PC-3 (cell line): ENCODE measurements around the gene DPEP1. TPM values are rescaled to one million over a fixed set of nuclear protein-coding genes. Genes with fewer than 3 reads are reported as not detected.

Experiments
- ATAC-seq: fragments of 200-7000 bp; cut with Tn5 transposase; 2 replicates; pipeline ENCODE4 v1.9.1; 2020; ENCODE audit warnings: mild to moderate bottlenecking, moderate library complexity
- BruUV-seq: library from RNA; stranded (reverse); fragments of 400-500 nt; replicated peaks from 2 replicates; lab custom pipeline; 2021; lab: Mats Ljungman, UMichigan
- CTCF ChIA-PET: fragments of 300-600 bp; sonication (Branson Sonifier 250); formaldehyde crosslinking; loops from one replicate; lab custom pipeline; 2022; ENCODE audit warnings: antibody characterized with exemption; lab: Charles Lee
- POLR2A ChIA-PET: fragments of 300-600 bp; sonication (Branson Sonifier 250); formaldehyde crosslinking; loops from one replicate; lab custom pipeline; 2022; ENCODE audit warnings: antibody characterized with exemption; ENCODE audit not compliant: unreplicated experiment; lab: Charles Lee
- DNase-seq: peaks from one replicate; pipeline ENCODE4 v3.0.0-alpha.2; 2015
- H2AFZ ChIP-seq: fragments of 300-600 bp; sonication (generic); 2 replicates; pipeline ENCODE4 v1.6.0; 2016; ENCODE audit warnings: antibody characterized with exemption, low read length
- H3F3A ChIP-seq: fragments of 300-600 bp; sonication (generic); one replicate; pipeline ENCODE4 v1.6.0; 2017; ENCODE audit warnings: antibody characterized with exemption, low read length, control low read depth, mild to moderate bottlenecking; ENCODE audit not compliant: unreplicated experiment
- H3K27ac ChIP-seq: fragments of 300-600 bp; sonication (generic); 2 replicates; pipeline ENCODE4 v1.5.1; 2016; ENCODE audit warnings: mild to moderate bottlenecking, low read length
- H3K27me3 ChIP-seq: fragments of 300-600 bp; sonication (generic); 2 replicates; pipeline ENCODE4 v1.6.1; 2016; ENCODE audit warnings: low read length, mixed read lengths
- H3K36me3 ChIP-seq: fragments of 300-600 bp; sonication (generic); 2 replicates; pipeline ENCODE4 v1.6.1; 2016; ENCODE audit warnings: low read depth, mixed run types, low read length, mixed read lengths
- H3K4me1 ChIP-seq: fragments of 300-600 bp; sonication (generic); 2 replicates; pipeline ENCODE4 v1.5.1; 2016; ENCODE audit warnings: low read length; ENCODE audit not compliant: insufficient read depth
- H3K4me2 ChIP-seq: fragments of 300-600 bp; sonication (generic); 2 replicates; pipeline ENCODE4 v1.6.0; 2016; ENCODE audit warnings: low read length
- H3K4me3 ChIP-seq: fragments of 300-600 bp; sonication (generic); 2 replicates; pipeline ENCODE4 v1.5.1; 2016; ENCODE audit warnings: mild to moderate bottlenecking, low read length, mixed read lengths
- H3K79me2 ChIP-seq: fragments of 300-600 bp; sonication (generic); 2 replicates; pipeline ENCODE4 v1.6.1; 2017; ENCODE audit warnings: low read length, mixed read lengths
- H3K9ac ChIP-seq: fragments of 300-600 bp; sonication (generic); 2 replicates; pipeline ENCODE4 v1.6.0; 2016; ENCODE audit warnings: mild to moderate bottlenecking, low read length
- H3K9me2 ChIP-seq: fragments of 300-600 bp; sonication (generic); replicated peaks from 2 replicates; pipeline ENCODE4 v1.6.1; 2016; ENCODE audit warnings: mixed run types, low read length, mixed read lengths
- H3K9me3 ChIP-seq: fragments of 300-600 bp; sonication (generic); 2 replicates; pipeline ENCODE4 v1.6.1; 2016; ENCODE audit warnings: low read length, mixed read lengths
- H4K20me1 ChIP-seq: fragments of 300-600 bp; sonication (generic); 2 replicates; pipeline ENCODE4 v1.6.1; 2016; ENCODE audit warnings: low read length, mixed read lengths
- CTCF ChIP-seq: fragments of 300-600 bp; sonication (generic); conservative IDR thresholded peaks from 2 replicates; pipeline ENCODE4 v1.5.1; 2017; ENCODE audit warnings: antibody characterized with exemption, low read depth, mild to moderate bottlenecking, low read length
- EZH2 ChIP-seq: fragments of 300-600 bp; sonication (generic); IDR thresholded peaks from one replicate; pipeline ENCODE4 v1.6.1; 2017; ENCODE audit warnings: antibody characterized with exemption, mild to moderate bottlenecking, low read length; ENCODE audit not compliant: unreplicated experiment
- EZH2phosphoT487 ChIP-seq: fragments of 300-600 bp; sonication (generic); IDR thresholded peaks from 2 replicates; pipeline ENCODE4 v1.6.1; 2018; ENCODE audit warnings: mild to moderate bottlenecking, antibody characterized with exemption, low read length, borderline replicate concordance
- intact Hi-C: fragments of 100-400 bp; cut with micrococcal nuclease; formaldehyde crosslinking; loops from 2 replicates; pipeline ENCODE4 v1.9.0; 2023
- total RNA-seq: library from RNA; depleted of rRNA; stranded (reverse); fragments of >200 nt; gene quantifications from 2 replicates; pipeline ENCODE4 v1.2.3, GENCODE V29; 2014

The DPEP1 gene
- total RNA-seq, 1 experiment from 2014 or later = not detected

GRCh38 chr16:89575247-89576152 lies 37.9 kb upstream of the DPEP1 start, which contains the start of gene CPNE7:
CPNE7 (plus strand) TSS chr16:89575758; CDS start chr16:89575898, 140 bp downstream.
- Histone ChIP-seq H3K36me3 (peaks cover 3% of the 10 kb centered on the region; the same call in 1 of the 2 replicates), H2AFZ (peak within 1 kb of the TSS; percentile 84), H3K9me2 (no peaks in the 10 kb centered on the region), H3K27me3 (no peaks in the 10 kb centered on the region), H3K4me2 (peak within 1 kb of the TSS; percentile 92), H3K4me1 (peaks cover 6% of the 10 kb centered on the region; the same call in 1 of the 2 replicates), H3K9me3 (no peaks in the 10 kb centered on the region), H3K27ac (no peak within 1 kb of the TSS), H4K20me1 (no peaks in the 10 kb centered on the region), H3K9ac (peak within 1 kb of the TSS; percentile 76), H3F3A (no peaks in the 10 kb centered on the region), H3K4me3 (peak within 1 kb of the TSS; percentile 72), H3K79me2 (peaks cover 17% of the 10 kb centered on the region)
- BruUV-seq = no TSS peak
- CTCF ChIA-PET = no interaction called here
- TF ChIP-seq CTCF = no peak
- no peak for TF ChIP-seq EZH2phosphoT487
- no peak for TF ChIP-seq EZH2
- ATAC-seq = peak; percentile 52
- no peak for DNase-seq
- intact Hi-C loops = no loop called here
- POLR2A ChIA-PET = interaction anchor here (0.6 to 0.7 kb wide), 2 partner anchors 66 to 111 kb away, joined by 3 to 7 read pairs; partner anchors contain the start of gene CDK10

GRCh38 chr16:89576153-89577054 lies 37.0 kb upstream of the DPEP1 start:
- ChIA-PET POLR2A (interaction anchor here (0.6 kb wide), 1 partner anchor 110 kb away, joined by 3 read pairs; the partner anchor contains the start of gene CDK10), CTCF (no interaction called here)
- Histone ChIP-seq H3F3A (peaks cover 6% of the 10 kb centered on the region), H2AFZ (0 out of 2 replicates have a peak overlapping the region, but pooled peaks have one; percentile 34), H3K27me3 (no peaks in the 10 kb centered on the region), H3K36me3 (peaks cover 6% of the 10 kb centered on the region), H3K79me2 (peaks cover 17% of the 10 kb centered on the region), H3K27ac (no peak overlapping the region), H3K4me3 (peak overlapping the region; percentile 72), H3K4me1 (peaks cover 11% of the 10 kb centered on the region), H3K9me2 (no peaks in the 10 kb centered on the region), H4K20me1 (no peaks in the 10 kb centered on the region), H3K9ac (peak overlapping the region; percentile 76), H3K9me3 (no peaks in the 10 kb centered on the region), H3K4me2 (peak overlapping the region; percentile 82)
- DNase-seq = no peak
- no peak for ATAC-seq
- BruUV-seq = no TSS peak
- intact Hi-C loops = no loop called here
- TF ChIP-seq EZH2phosphoT487 (no peak), CTCF (no peak), EZH2 (no peak)
